Testis (tissue), 2 donors: ENCODE data around the gene MDP1.

Experiments used
- CTCF ChIP-seq, 3 experiments: fragments of 450-650 bp in 2 of 3; fragments of 200-600 bp in 1 of 3; sonication (generic) in 1 of 3; IDR thresholded peaks; one replicate each; pipeline ENCODE4 v1.5.1; 2016 to 2019; ENCODE audit warnings: antibody characterized with exemption in 3 of 3, mild to moderate bottlenecking in 2 of 3, moderate library complexity in 1 of 3
- POLR2A ChIP-seq: fragments of 450-650 bp; IDR thresholded peaks from one replicate; pipeline ENCODE4 v1.6.1; 2017; ENCODE audit warnings: antibody characterized with exemption, mild to moderate bottlenecking, moderate library complexity

DNA sequence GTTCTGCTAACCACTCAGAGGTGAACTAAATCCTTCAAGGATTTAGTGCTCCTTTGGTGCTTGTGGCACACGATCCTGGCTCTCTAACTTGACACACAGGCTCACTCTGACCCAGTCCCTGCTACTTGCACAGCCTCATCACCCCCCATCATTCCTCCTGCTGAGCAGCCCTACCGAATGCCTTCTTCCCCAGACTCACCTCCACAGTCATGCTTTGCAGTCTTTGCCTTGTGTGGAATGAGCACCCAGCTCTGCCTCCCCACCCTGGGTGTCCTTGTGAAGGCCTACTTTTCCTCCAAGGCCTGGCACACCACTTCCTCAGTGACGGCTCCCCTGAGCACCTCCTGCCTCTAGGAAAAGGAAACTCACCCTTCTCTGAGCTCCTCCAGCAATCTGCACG lies 34.5 kb upstream of the MDP1 start:
- TF ChIP-seq CTCF (IDR thresholded peaks at IDR 0.05), result no peak
- no peak for TF ChIP-seq POLR2A
